ENCODE data around the gene FHIT.
A peak's percentile ranks its signal among the peaks of the same experiment; 100 is the strongest.

The FHIT gene

GRCh38 chr3:59857589-59858346 lies 1393.5 kb downstream of the FHIT start:
- TF ChIP-seq, protein P1, sequence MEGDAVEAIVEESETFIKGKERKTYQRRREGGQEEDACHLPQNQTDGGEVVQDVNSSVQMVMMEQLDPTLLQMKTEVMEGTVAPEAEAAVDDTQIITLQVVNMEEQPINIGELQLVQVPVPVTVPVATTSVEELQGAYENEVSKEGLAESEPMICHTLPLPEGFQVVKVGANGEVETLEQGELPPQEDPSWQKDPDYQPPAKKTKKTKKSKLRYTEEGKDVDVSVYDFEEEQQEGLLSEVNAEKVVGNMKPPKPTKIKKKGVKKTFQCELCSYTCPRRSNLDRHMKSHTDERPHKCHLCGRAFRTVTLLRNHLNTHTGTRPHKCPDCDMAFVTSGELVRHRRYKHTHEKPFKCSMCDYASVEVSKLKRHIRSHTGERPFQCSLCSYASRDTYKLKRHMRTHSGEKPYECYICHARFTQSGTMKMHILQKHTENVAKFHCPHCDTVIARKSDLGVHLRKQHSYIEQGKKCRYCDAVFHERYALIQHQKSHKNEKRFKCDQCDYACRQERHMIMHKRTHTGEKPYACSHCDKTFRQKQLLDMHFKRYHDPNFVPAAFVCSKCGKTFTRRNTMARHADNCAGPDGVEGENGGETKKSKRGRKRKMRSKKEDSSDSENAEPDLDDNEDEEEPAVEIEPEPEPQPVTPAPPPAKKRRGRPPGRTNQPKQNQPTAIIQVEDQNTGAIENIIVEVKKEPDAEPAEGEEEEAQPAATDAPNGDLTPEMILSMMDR (IDR thresholded peaks at IDR 0.05; ENCODE audit: borderline replicate concordance, control extremely low read depth, extremely low read depth, insufficient read depth, missing control alignments) = peak; percentile 87
- DNase-seq (ENCODE audit: low spot score) = peak; percentile 68
- in situ Hi-C loops (cut with MboI; ENCODE audit: low sequenced_read_pairs, unreplicated experiment) = loop anchor here (10.0 to 25.0 kb wide), 3 partner anchors 270 to 643 kb away; no protein-coding TSS in a partner anchor

DNA sequence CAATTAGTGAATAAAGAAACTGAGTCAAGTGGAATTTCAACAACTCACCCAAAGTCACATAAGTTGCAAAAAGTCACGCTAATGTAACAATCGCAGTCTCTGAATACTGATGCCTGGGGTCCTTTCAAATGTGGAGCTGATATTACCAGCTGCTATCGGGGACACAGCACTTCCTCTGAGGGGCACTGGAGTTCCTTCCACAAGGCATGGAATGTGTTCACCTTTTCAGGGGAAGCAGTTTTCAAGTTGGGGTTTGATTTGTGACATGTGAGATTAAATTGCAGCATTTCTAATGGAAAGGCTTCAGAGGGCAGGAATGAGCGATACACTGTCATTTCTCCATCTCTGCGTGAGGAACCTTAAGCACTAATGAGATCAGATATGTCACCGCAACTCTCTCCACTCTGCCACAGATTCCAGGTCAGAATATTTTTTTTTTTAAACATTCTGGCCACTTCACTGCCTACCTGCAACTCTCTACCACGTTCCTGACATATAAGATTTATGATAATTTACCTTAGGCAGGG lies 1394.3 kb downstream of the FHIT start:
- TF ChIP-seq, protein P1 (IDR thresholded peaks at IDR 0.05; ENCODE audit: borderline replicate concordance, control extremely low read depth, extremely low read depth, insufficient read depth, missing control alignments) = no peak
- in situ Hi-C loops (cut with MboI; ENCODE audit: low sequenced_read_pairs, unreplicated experiment) = loop anchor here (10.0 to 25.0 kb wide), 3 partner anchors 270 to 642 kb away; no protein-coding TSS in a partner anchor
- no peak for DNase-seq (ENCODE audit: low spot score)

DNA sequence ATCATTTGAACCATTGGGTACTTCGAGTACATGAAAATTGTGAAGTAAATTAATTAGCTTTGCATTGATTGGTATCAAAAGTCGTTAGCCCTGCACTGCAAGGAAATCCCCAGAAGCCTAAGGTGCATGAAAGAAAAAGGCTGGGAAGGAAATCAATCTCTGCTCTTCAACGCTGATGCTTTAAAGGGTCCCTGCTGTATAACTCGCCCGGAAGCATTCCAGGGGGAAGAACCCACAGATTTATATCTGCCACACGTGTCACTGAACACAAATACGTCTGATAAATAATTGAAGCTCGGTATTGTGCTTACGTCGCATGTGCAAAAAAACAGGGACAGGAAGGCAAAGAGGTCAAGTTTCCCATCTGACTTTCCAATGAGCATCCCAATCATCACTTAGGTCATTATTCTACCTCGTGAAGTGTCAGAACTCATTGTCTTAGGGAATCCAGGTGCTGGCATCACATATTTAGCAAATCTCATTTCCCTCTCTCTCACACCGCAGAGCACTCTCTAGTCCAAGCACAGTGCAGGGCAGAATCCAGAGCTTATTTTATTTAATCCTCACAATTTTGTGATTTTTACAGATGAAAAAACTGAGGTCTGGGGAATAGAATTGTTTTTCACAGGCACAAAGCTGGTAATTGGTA lies 1397.1 kb downstream of the FHIT start:
- no peak for DNase-seq (ENCODE audit: low spot score)
- in situ Hi-C loops (cut with MboI; ENCODE audit: low sequenced_read_pairs, unreplicated experiment) = loop anchor here (10.0 to 25.0 kb wide), 3 partner anchors 267 to 639 kb away; no protein-coding TSS in a partner anchor
- TF ChIP-seq, protein P1 (IDR thresholded peaks at IDR 0.05; ENCODE audit: borderline replicate concordance, control extremely low read depth, extremely low read depth, insufficient read depth, missing control alignments) = no peak

DNA sequence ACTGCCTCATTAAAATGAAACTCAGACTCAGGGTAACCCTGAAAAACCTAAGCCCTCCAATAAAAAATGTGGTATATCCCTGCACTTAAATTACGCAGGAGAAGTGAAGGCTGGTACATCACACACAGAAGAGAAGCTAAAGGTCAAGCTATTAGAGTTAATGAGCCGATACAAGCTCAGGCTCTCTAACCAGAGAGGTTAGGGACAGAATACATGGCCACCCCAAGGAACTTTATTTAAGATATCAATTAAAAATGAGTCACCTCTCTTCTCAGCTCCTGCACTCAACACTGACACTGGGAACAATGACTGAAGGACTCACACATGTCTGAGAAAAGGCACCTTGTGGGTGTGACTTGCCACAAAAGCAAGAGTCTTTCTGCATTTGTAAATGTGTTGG lies 1400.8 kb downstream of the FHIT start:
- TF ChIP-seq, protein P1 (IDR thresholded peaks at IDR 0.05; ENCODE audit: borderline replicate concordance, control extremely low read depth, extremely low read depth, insufficient read depth, missing control alignments) = no peak
- in situ Hi-C loops (cut with MboI; ENCODE audit: low sequenced_read_pairs, unreplicated experiment) = loop anchor here (10.0 to 25.0 kb wide), 3 partner anchors 263 to 636 kb away; no protein-coding TSS in a partner anchor
- DNase-seq (ENCODE audit: low spot score) = no peak

DNA sequence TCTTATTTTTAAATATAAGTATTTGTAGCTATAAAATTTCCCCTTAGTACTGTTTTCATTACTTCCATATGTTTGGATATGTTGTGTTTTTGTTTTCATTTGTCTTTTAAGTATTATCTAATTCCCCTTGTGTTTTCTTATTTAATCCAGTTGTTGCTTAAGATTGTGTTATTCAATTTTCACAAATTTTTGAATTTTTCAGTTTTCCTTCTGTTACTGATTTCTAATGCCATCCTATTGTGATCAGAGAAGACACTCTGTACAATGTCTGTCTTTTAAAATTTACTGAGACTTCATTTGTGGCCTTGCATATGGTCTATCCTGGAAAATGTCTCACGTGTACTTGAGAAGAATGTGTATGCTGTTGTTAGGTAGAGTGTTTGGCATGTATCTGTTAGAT lies 1405.9 kb downstream of the FHIT start:
- no peak for DNase-seq (ENCODE audit: low spot score)
- TF ChIP-seq, protein P1 (IDR thresholded peaks at IDR 0.05; ENCODE audit: borderline replicate concordance, control extremely low read depth, extremely low read depth, insufficient read depth, missing control alignments) = no peak
- in situ Hi-C loops (cut with MboI; ENCODE audit: low sequenced_read_pairs, unreplicated experiment) = no loop called here

DNA sequence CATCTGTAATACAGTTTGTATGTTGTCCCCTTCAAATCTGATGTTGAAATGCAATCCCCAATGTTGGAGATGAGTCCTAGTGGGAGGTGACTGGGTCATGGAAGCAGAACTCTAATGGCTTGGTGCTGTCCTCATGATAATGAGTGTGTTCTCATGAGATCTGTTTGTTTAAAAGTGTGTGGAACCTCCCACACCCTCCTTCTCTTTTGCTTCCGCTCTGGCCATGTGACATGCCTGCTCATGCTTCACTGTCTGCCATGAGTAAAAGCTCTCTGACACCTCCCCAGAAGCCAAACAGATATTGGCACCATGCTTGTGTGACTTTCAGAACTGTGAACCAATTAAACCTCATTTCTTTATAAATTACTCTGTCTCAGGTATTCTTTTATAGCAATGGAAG lies 1407.4 kb downstream of the FHIT start:
- TF ChIP-seq, protein P1 (IDR thresholded peaks at IDR 0.05; ENCODE audit: borderline replicate concordance, control extremely low read depth, extremely low read depth, insufficient read depth, missing control alignments) = no peak
- in situ Hi-C loops (cut with MboI; ENCODE audit: low sequenced_read_pairs, unreplicated experiment) = no loop called here
- no peak for DNase-seq (ENCODE audit: low spot score)
